Muscle of back (tissue), 11 donors: ENCODE results near the gene TMIE. TPM values are rescaled to one million over a fixed set of nuclear protein-coding genes. Genes with fewer than 3 reads are reported as not detected.
"Not testable (repeated sequence)": the region's sequence is repeated elsewhere in the genome, so short reads cannot be mapped to it uniquely, and the experiment has no call there.

Experiments
- DNase-seq, 3 donors: peaks; one replicate each; pipeline versions ENCODE4 v3.0.0 to v3.0.0-alpha.2; 2013
- polyA plus RNA-seq, 10 donors: library from polyadenylated mRNA; unstranded; fragments of 120-200 nt; gene quantifications; one replicate each; pipeline ENCODE4 v1.2.1, GENCODE V29; 2013; ENCODE audit not compliant: insufficient read length in 10 of 10

Gene TMIE
- polyA plus RNA-seq, 10 donors: 0.62 to 1.9 (median 0.90) TPM

GRCh38 chr3:46684891-46685290 is 16.3 kb upstream of the TMIE start:
- no peak for DNase-seq

- DNase-seq: no peak
Observed at GRCh38 chr3:46685446-46685845, 15.7 kb upstream of the TMIE start.

GRCh38 chr3:46690798-46691197 is 10.4 kb upstream of the TMIE start:
- DNase-seq: no peak

GRCh38 chr3:46692566-46692990 is 8.6 kb upstream of the TMIE start:
- DNase-seq: no peak

- peak in 1 of 3 donors; percentile 70 for DNase-seq
Observed at GRCh38 chr3:46693038-46693891, 7.9 kb upstream of the TMIE start, which contains the start of gene ALS2CL. ALS2CL (minus strand) TSS chr3:46693679; CDS start chr3:46689440, 4,239 bp downstream.

GRCh38 chr3:46693892-46694226 is 7.3 kb upstream of the TMIE start:
- DNase-seq: peak in 1 of 3 donors; percentile 50

- no peak for DNase-seq
Observed at GRCh38 chr3:46694520-46694919, 6.7 kb upstream of the TMIE start.

GRCh38 chr3:46695177-46695961 is 5.8 kb upstream of the TMIE start:
- DNase-seq: peak; percentile 48 to 74 (median 49)

- DNase-seq: peak; percentile 42 to 67 (median 49)
Observed at GRCh38 chr3:46695962-46696894, 5.0 kb upstream of the TMIE start.

GRCh38 chr3:46699676-46700523 is 1.3 kb upstream of the TMIE start:
- peak in 1 of 3 donors; percentile 41 for DNase-seq

GRCh38 chr3:46700772-46701171 is 420 bp upstream of the TMIE start:
- peak in 1 of 3 donors; percentile 37 for DNase-seq

GRCh38 chr3:46702246-46703012 is 1.2 kb downstream of the TMIE start:
- no peak for DNase-seq

- no peak for DNase-seq
Observed at GRCh38 chr3:46703013-46703520, 1.9 kb downstream of the TMIE start.

- DNase-seq: not testable (repeated sequence)
Observed at GRCh38 chr3:46704346-46704745, 3.2 kb downstream of the TMIE start.

GRCh38 chr3:46705022-46705530 is 3.9 kb downstream of the TMIE start:
- DNase-seq: peak; percentile 62 to 88 (median 78)

GRCh38 chr3:46705751-46706552 is 4.8 kb downstream of the TMIE start:
- peak in 2 of 3 donors; percentile 36 to 57 for DNase-seq

GRCh38 chr3:46706771-46707582 is 5.8 kb downstream of the TMIE start:
- peak in 1 of 3 donors; percentile 8 for DNase-seq

- no peak for DNase-seq
Observed at GRCh38 chr3:46707601-46708011, 6.4 kb downstream of the TMIE start.
